ENCODE data around the gene RASSF6. TPM values are rescaled to one million over a fixed set of nuclear protein-coding genes. Genes with fewer than 3 reads are reported as not detected.

The RASSF6 gene
- total and polyA plus RNA-seq, 2 of the 8 experiments (the other 6 are each of a cell fraction or from before 2014, with no cell fraction given): 0.03 to 0.28 TPM

DNA sequence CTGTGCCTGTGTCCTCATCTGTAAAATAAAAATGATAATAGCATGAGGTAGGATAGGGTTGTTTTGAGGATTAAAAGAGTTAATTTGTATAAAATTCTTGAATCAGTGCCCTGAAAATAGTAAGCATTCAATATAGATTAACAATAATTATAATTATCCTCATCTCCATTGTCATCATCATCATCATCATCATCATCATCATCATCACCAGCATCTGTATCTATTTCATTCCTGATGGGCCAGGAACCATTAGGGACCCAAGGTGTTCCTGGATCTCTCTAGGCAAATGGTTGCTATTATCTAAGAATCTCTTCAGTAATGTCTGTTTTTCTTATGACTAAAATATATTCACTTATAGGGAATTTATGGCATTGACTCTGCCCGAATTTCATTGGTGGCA is 31.6 kb downstream of the RASSF6 start (continued):
- no peak for TF ChIP-seq CREB1 (IDR thresholded peaks at IDR 0.05)

Measured in H1 (cell line).